GM12878 (cell line): Measurements from ENCODE around the gene EXOC7.

Experiments used
- DPF2 ChIP-seq: fragments of 450-650 bp; IDR thresholded peaks from 2 replicates; pipeline ENCODE4 v1.6.1; 2017; ENCODE audit warnings: mild to moderate bottlenecking
- HDAC2 ChIP-seq: fragments of 200-600 bp; sonication (generic); IDR thresholded peaks from 2 replicates; pipeline ENCODE4 v1.6.1; 2017
- SRF ChIP-seq, 2 experiments: IDR thresholded peaks; 2 replicates each; pipeline ENCODE4 v1.6.1; 2011; ENCODE audit warnings: low read depth in 2 of 2, low read length in 2 of 2, mild to moderate bottlenecking in 1 of 2, moderate library complexity in 1 of 2
- TF ChIP-seq, protein P1 (sequence below), 3 experiments: IDR thresholded peaks in 2 of 3; conservative IDR thresholded peaks in 1 of 3; 2 replicates each; pipeline ENCODE4 v1.5.1; 2011; ENCODE audit warnings: low read depth in 3 of 3, low read length in 3 of 3, mild to moderate bottlenecking in 3 of 3, control low read depth in 2 of 3, moderate library complexity in 2 of 3, inconsistent platforms in 1 of 3, mixed read lengths in 1 of 3; ENCODE audit not compliant: control insufficient read depth in 2 of 3, insufficient read depth in 1 of 3; ENCODE audit errors: extremely low read depth in 1 of 3

DNA sequence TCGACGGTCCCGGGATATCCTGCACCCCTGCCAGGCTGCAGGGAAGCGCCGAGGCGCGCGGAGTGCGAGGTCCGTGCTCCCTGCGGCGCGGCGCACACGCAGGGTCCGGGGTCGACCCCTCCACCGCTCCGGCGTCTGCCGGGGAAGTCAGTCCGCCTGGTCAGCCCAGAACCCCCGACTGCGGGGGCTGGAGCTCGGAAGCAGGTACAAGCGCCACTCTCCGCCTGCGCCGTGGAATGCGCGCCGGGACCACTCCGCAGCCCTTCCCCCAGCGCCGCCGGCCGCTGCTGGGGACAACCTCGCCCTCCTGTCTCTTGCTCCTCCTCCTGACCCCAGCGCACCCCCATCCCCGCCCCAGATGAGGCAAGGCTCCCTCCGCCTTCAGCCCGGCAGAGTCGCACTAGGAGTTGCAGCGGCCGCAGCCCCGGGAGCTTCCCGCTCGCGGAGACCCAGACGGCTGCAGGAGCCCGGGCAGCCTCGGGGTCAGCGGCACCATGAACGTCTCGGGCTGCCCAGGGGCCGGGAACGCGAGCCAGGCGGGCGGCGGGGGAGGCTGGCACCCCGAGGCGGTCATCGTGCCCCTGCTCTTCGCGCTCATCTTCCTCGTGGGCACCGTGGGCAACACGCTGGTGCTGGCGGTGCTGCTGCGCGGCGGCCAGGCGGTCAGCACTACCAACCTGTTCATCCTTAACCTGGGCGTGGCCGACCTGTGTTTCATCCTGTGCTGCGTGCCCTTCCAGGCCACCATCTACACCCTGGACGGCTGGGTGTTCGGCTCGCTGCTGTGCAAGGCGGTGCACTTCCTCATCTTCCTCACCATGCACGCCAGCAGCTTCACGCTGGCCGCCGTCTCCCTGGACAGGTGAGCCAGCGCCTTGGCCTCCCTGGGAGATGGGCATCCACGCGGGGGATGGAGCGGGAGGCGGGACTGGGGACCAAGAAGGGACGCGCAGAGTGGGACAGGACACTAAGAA lies 28.9 kb downstream of the EXOC7 start, which contains the start of gene GALR2:
- TF ChIP-seq SRF (IDR thresholded peaks at IDR 0.05; ENCODE audit: low read depth in 2 of 2, low read length in 2 of 2) (no peak), DPF2 (no peak), HDAC2 (no peak)
- TF ChIP-seq, protein P1, sequence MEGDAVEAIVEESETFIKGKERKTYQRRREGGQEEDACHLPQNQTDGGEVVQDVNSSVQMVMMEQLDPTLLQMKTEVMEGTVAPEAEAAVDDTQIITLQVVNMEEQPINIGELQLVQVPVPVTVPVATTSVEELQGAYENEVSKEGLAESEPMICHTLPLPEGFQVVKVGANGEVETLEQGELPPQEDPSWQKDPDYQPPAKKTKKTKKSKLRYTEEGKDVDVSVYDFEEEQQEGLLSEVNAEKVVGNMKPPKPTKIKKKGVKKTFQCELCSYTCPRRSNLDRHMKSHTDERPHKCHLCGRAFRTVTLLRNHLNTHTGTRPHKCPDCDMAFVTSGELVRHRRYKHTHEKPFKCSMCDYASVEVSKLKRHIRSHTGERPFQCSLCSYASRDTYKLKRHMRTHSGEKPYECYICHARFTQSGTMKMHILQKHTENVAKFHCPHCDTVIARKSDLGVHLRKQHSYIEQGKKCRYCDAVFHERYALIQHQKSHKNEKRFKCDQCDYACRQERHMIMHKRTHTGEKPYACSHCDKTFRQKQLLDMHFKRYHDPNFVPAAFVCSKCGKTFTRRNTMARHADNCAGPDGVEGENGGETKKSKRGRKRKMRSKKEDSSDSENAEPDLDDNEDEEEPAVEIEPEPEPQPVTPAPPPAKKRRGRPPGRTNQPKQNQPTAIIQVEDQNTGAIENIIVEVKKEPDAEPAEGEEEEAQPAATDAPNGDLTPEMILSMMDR (IDR thresholded peaks at IDR 0.05 in 2 of 3, conservative IDR thresholded peaks at IDR 0.05 in 1 of 3; ENCODE audit: control insufficient read depth in 2 of 3, extremely low read depth in 1 of 3, insufficient read depth in 1 of 3, low read depth in 3 of 3, low read length in 3 of 3), result no peak
